Measurements from ENCODE around the gene AVEN. TPM values are rescaled to one million over a fixed set of nuclear protein-coding genes. Genes with fewer than 3 reads are reported as not detected.

The AVEN gene
- total RNA-seq, 2 experiments from 2014 or later: 6.3 to 13.5 TPM

GRCh38 chr15:33994005-33994615 is 44.9 kb downstream of the AVEN start:
- H2AFZ ChIP-seq (ENCODE audit: low read length): no peak overlapping the region
- H3K9me3 ChIP-seq (ENCODE audit: low read length): no peaks in the 10 kb centered on the region
- TF ChIP-seq EZH2phosphoT487 (IDR thresholded peaks at IDR 0.05; ENCODE audit: borderline replicate concordance, low read depth, low read length) (no peak), CTCF (conservative IDR thresholded peaks at IDR 0.05; ENCODE audit: low read length) (peak; percentile 73)
- H3K4me2 ChIP-seq (ENCODE audit: low read length): no peak overlapping the region
- no peaks in the 10 kb centered on the region for H3K9me2 ChIP-seq (ENCODE audit: insufficient read depth, low read length)
- DNase-seq (ENCODE audit: low spot score): peak; percentile 39
- H3K4me1 ChIP-seq (ENCODE audit: insufficient read depth, low read length, poor library complexity, severe bottlenecking): no peaks in the 10 kb centered on the region
- ChIA-PET CTCF (ENCODE audit: unreplicated experiment) (interaction anchor here (0.6 kb wide), 1 partner anchor 256 kb away, joined by 3 read pairs; no protein-coding TSS in a partner anchor), POLR2A (interaction anchor here (0.7 kb wide), 1 partner anchor 884 kb away, joined by 4 read pairs; no protein-coding TSS in a partner anchor)
- H3K36me3 ChIP-seq (ENCODE audit: insufficient read depth, low read length): no peaks in the 10 kb centered on the region
- BruUV-seq (replicated peaks): no TSS peak
- H3K27ac ChIP-seq (ENCODE audit: low read depth, low read length, poor library complexity, severe bottlenecking): no peak overlapping the region
- H3K4me3 ChIP-seq (ENCODE audit: low read depth, low read length, poor library complexity, severe bottlenecking): no peak overlapping the region
- no peaks in the 10 kb centered on the region for H3K79me2 ChIP-seq (ENCODE audit: insufficient read depth, low read depth, low read length)
- H4K20me1 ChIP-seq (ENCODE audit: insufficient read depth, low read length): no peaks in the 10 kb centered on the region
- intact Hi-C loops (cut with micrococcal nuclease; ENCODE audit: unreplicated experiment): loop anchor here (10.0 kb wide), 1 partner anchor 259 kb away; no protein-coding TSS in a partner anchor

- H2AFZ ChIP-seq (ENCODE audit: low read length): no peak overlapping the region
- TF ChIP-seq CTCF (conservative IDR thresholded peaks at IDR 0.05; ENCODE audit: low read length) (no peak), EZH2phosphoT487 (IDR thresholded peaks at IDR 0.05; ENCODE audit: borderline replicate concordance, low read depth, low read length) (no peak)
- no peak overlapping the region for H3K4me2 ChIP-seq (ENCODE audit: low read length)
- intact Hi-C loops (cut with micrococcal nuclease; ENCODE audit: unreplicated experiment): no loop called here
- H4K20me1 ChIP-seq (ENCODE audit: insufficient read depth, low read length): no peaks in the 10 kb centered on the region
- H3K36me3 ChIP-seq (ENCODE audit: insufficient read depth, low read length): no peaks in the 10 kb centered on the region
- H3K9me3 ChIP-seq (ENCODE audit: low read length): no peaks in the 10 kb centered on the region
- no peak overlapping the region for H3K4me3 ChIP-seq (ENCODE audit: low read depth, low read length, poor library complexity, severe bottlenecking)
- no peak overlapping the region for H3K27ac ChIP-seq (ENCODE audit: low read depth, low read length, poor library complexity, severe bottlenecking)
- no peaks in the 10 kb centered on the region for H3K79me2 ChIP-seq (ENCODE audit: insufficient read depth, low read depth, low read length)
- ChIA-PET CTCF (ENCODE audit: unreplicated experiment) (no interaction called here), POLR2A (interaction anchor here (0.6 to 2.0 kb wide), 3 partner anchors 13 to 89 kb away, joined by 3 to 6 read pairs (median 3); no protein-coding TSS in a partner anchor)
- DNase-seq (ENCODE audit: low spot score): no peak
- no peaks in the 10 kb centered on the region for H3K4me1 ChIP-seq (ENCODE audit: insufficient read depth, low read length, poor library complexity, severe bottlenecking)
- no TSS peak for BruUV-seq (replicated peaks)
- no peaks in the 10 kb centered on the region for H3K9me2 ChIP-seq (ENCODE audit: insufficient read depth, low read length)
These were observed 50.6 kb downstream of the AVEN start for GRCh38 chr15:33988384-33988783.

- ChIA-PET POLR2A (interaction anchor here (0.7 to 2.0 kb wide), 2 partner anchors 16 to 88 kb away, joined by 3 to 6 read pairs; no protein-coding TSS in a partner anchor), CTCF (ENCODE audit: unreplicated experiment) (no interaction called here)
- no peak overlapping the region for H2AFZ ChIP-seq (ENCODE audit: low read length)
- H3K4me3 ChIP-seq (ENCODE audit: low read depth, low read length, poor library complexity, severe bottlenecking): no peak overlapping the region
- H3K36me3 ChIP-seq (ENCODE audit: insufficient read depth, low read length): no peaks in the 10 kb centered on the region
- H3K27ac ChIP-seq (ENCODE audit: low read depth, low read length, poor library complexity, severe bottlenecking): no peak overlapping the region
- H3K79me2 ChIP-seq (ENCODE audit: insufficient read depth, low read depth, low read length): no peaks in the 10 kb centered on the region
- H3K9me3 ChIP-seq (ENCODE audit: low read length): no peaks in the 10 kb centered on the region
- H3K4me2 ChIP-seq (ENCODE audit: low read length): no peak overlapping the region
- no peaks in the 10 kb centered on the region for H3K9me2 ChIP-seq (ENCODE audit: insufficient read depth, low read length)
- H4K20me1 ChIP-seq (ENCODE audit: insufficient read depth, low read length): no peaks in the 10 kb centered on the region
- BruUV-seq (replicated peaks): no TSS peak
- H3K4me1 ChIP-seq (ENCODE audit: insufficient read depth, low read length, poor library complexity, severe bottlenecking): no peaks in the 10 kb centered on the region
- intact Hi-C loops (cut with micrococcal nuclease; ENCODE audit: unreplicated experiment): no loop called here
- DNase-seq (ENCODE audit: low spot score): no peak
- TF ChIP-seq EZH2phosphoT487 (IDR thresholded peaks at IDR 0.05; ENCODE audit: borderline replicate concordance, low read depth, low read length): no peak
- TF ChIP-seq CTCF (conservative IDR thresholded peaks at IDR 0.05; ENCODE audit: low read length): no peak
These were observed 51.6 kb downstream of the AVEN start for GRCh38 chr15:33987444-33987843.
